Measurements from ENCODE around the gene GABRD. TPM values are rescaled to one million over a fixed set of nuclear protein-coding genes. Genes with fewer than 3 reads are reported as not detected.

The GABRD gene
- total RNA-seq, 3 donors from 2014 or later (not counting 1 experiment from before 2014, with no cell fraction given), result 0.19 to 0.33 TPM; not detected in 1

- ATAC-seq (peak in 1 of 3 donors; percentile 30), DNase-seq (no peak)
- H3K27ac ChIP-seq (ENCODE audit: low read length), result no peak overlapping the region
- peaks cover 2% of the 10 kb centered on the region for H3K27me3 ChIP-seq (ENCODE audit: control insufficient read depth, insufficient read depth, low read length)
- WGBS (ENCODE audit: insufficient coverage), result 83% methylated on average over 9 of the region's 9 CpGs
- no peaks in the 10 kb centered on the region for H3K4me1 ChIP-seq (ENCODE audit: control insufficient read depth, insufficient read depth, low read length)
- H3K4me3 ChIP-seq (ENCODE audit: low read length), result no peak overlapping the region
- Mint-ChIP-seq H3K27ac (no peak overlapping the region), H3K9me3 (no peaks in the 10 kb centered on the region), H3K36me3 (no peaks in the 10 kb centered on the region), H3K27me3 (ENCODE audit: low read depth in 2 of 2) (peaks cover 13 to 41% of the 10 kb centered on the region in 2 donors), H3K4me1 (no peaks in the 10 kb centered on the region), H3K4me3 (no peak overlapping the region)
- H3K9me3 ChIP-seq (ENCODE audit: control insufficient read depth, insufficient read depth, low read length), result no peaks in the 10 kb centered on the region
- TF ChIP-seq CTCF (IDR thresholded peaks at IDR 0.05), result no peak
- intact Hi-C loops (cut with micrococcal nuclease), result no loop called here
- H3K36me3 ChIP-seq (ENCODE audit: control insufficient read depth, insufficient read depth, low read length), result no peaks in the 10 kb centered on the region
Observed at GRCh38 chr1:2000850-2001249, 18.3 kb upstream of the GABRD start.

- Mint-ChIP-seq H3K4me3 (no peak overlapping the region), H3K4me1 (no peaks in the 10 kb centered on the region), H3K27me3 (ENCODE audit: low read depth in 2 of 2) (peaks cover 21 to 41% of the 10 kb centered on the region in 2 donors), H3K36me3 (no peaks in the 10 kb centered on the region), H3K9me3 (no peaks in the 10 kb centered on the region), H3K27ac (no peak overlapping the region)
- Histone ChIP-seq H3K27me3 (ENCODE audit: control insufficient read depth, insufficient read depth, low read length) (peaks cover 2% of the 10 kb centered on the region), H3K27ac (ENCODE audit: low read length) (no peak overlapping the region), H3K4me3 (ENCODE audit: low read length) (no peak overlapping the region), H3K4me1 (ENCODE audit: control insufficient read depth, insufficient read depth, low read length) (no peaks in the 10 kb centered on the region), H3K36me3 (ENCODE audit: control insufficient read depth, insufficient read depth, low read length) (no peaks in the 10 kb centered on the region), H3K9me3 (ENCODE audit: control insufficient read depth, insufficient read depth, low read length) (no peaks in the 10 kb centered on the region)
- ATAC-seq, result no peak
- intact Hi-C loops (cut with micrococcal nuclease), result no loop called here
- no peak for DNase-seq
- 86% methylated on average over 12 of the region's 13 CpGs for WGBS (ENCODE audit: insufficient coverage)
- TF ChIP-seq CTCF (IDR thresholded peaks at IDR 0.05), result no peak
Observed at GRCh38 chr1:2001773-2002411, 17.3 kb upstream of the GABRD start.

- no peaks in the 10 kb centered on the region for H3K9me3 Mint-ChIP-seq
- H3K4me1 ChIP-seq (ENCODE audit: control insufficient read depth, insufficient read depth, low read length), result no peaks in the 10 kb centered on the region
- ATAC-seq (peak in 1 of 3 donors; percentile 36), DNase-seq (peak in 1 of 2 donors; percentile 17)
- H3K27me3 ChIP-seq (ENCODE audit: control insufficient read depth, insufficient read depth, low read length), result peaks cover 2% of the 10 kb centered on the region
- H3K27ac ChIP-seq (ENCODE audit: low read length), result no peak within 1 kb of the TSS
- no peak within 1 kb of the TSS for H3K27ac Mint-ChIP-seq
- H3K36me3 ChIP-seq (ENCODE audit: control insufficient read depth, insufficient read depth, low read length), result no peaks in the 10 kb centered on the region
- H3K9me3 ChIP-seq (ENCODE audit: control insufficient read depth, insufficient read depth, low read length), result no peaks in the 10 kb centered on the region
- H3K36me3 Mint-ChIP-seq, result no peaks in the 10 kb centered on the region
- intact Hi-C loops (cut with micrococcal nuclease), result no loop called here
- 9% methylated on average over 49 of the region's 49 CpGs for WGBS (ENCODE audit: insufficient coverage)
- no peaks in the 10 kb centered on the region for H3K4me1 Mint-ChIP-seq
- no peak within 1 kb of the TSS for H3K4me3 Mint-ChIP-seq
- TF ChIP-seq CTCF (IDR thresholded peaks at IDR 0.05), result no peak
- peaks cover 21 to 35% of the 10 kb centered on the region in 2 donors for H3K27me3 Mint-ChIP-seq (ENCODE audit: low read depth in 2 of 2)
- H3K4me3 ChIP-seq (ENCODE audit: low read length), result no peak within 1 kb of the TSS
Observed at GRCh38 chr1:2003541-2004131, 15.5 kb upstream of the GABRD start, which contains the start of gene CFAP74. Gene CFAP74, minus strand, starts transcription at chr1:2003786. Its CDS starts 12,830 bp downstream, at chr1:1990956.

Measured in natural killer cell (primary cell).